GM15510 (cell line): ENCODE data around the gene FNBP1L.

Experiments used
- POLR2A ChIP-seq: IDR thresholded peaks from 3 replicates; pipeline ENCODE4 v1.6.1; 2011; ENCODE audit warnings: borderline replicate concordance; ENCODE audit not compliant: insufficient read length; ENCODE audit errors: extremely low read depth

FNBP1L gene

GRCh38 chr1:93567255-93567918 lies 119.5 kb downstream of the FNBP1L start:
- TF ChIP-seq POLR2A = no peak

GRCh38 chr1:93569489-93569888 lies 121.6 kb downstream of the FNBP1L start:
- TF ChIP-seq POLR2A = no peak

GRCh38 chr1:93571623-93572310 lies 123.8 kb downstream of the FNBP1L start:
- TF ChIP-seq POLR2A = no peak

DNA sequence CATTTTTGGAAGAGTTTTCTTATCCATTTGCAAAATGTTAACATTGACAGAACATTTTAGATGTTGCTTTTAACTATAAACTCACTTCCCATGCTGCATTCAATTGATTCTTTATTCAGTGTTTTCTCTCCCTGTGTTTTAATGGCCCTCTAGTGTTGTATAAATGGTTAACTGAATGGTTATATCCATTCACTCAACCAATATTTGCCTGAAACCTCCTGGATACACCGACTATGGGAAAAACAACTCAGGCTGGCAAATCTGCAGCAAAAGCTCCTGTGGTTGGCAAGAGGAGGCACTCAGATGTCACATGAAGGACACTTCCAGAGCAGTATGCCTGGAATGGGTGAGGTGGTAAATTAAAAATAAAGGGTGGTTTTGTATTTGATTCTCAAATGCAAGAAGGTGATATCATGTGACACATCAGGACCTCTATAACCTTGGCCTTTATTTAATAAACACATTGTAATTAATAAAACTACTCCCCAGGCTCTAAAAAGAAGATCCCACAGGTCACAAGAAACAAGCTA lies 126.1 kb downstream of the FNBP1L start:
- no peak for TF ChIP-seq POLR2A

- no peak for TF ChIP-seq POLR2A
Measured at GRCh38 chr1:93574511-93574910, 126.6 kb downstream of the FNBP1L start.

DNA sequence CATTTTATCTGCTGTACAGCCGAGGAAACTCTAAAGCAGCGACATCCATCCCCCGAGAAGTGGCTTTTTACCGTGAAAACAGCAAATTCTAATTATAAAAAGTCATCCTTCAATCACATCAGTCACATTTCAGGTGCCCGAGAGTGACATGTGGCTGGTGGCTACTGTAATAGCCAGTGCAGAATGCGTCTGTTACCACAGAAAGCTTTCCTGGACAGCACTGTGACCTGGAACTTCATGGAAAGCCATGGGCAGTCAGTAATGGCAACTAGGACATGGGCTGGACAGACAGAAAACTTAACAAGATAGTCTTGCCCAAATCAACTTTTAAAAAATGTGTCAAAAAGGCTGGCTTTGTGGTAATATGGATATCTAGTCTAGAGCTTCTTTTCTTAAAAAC lies 127.1 kb downstream of the FNBP1L start:
- no peak for TF ChIP-seq POLR2A

GRCh38 chr1:93575621-93576284 lies 127.8 kb downstream of the FNBP1L start:
- TF ChIP-seq POLR2A = no peak

DNA sequence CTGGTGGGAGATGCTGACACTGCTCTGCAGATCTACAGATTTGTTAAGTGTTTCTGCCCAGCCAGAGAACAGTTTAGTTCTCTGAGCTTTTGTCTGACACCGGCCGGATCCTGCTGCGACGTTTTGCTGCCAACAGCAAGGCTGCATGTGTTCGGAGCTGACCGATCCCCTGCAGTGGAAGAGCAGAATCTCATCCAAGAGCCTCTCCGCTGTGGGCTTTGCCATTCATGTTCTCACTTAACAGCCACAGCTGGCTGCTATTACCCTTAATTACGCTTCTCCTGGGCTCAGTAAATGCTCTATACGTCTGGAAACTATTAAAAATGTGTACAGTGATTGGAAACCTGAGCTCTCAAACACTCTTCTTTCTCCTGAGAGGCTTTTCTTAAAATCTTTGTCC lies 128.4 kb downstream of the FNBP1L start:
- no peak for TF ChIP-seq POLR2A

DNA sequence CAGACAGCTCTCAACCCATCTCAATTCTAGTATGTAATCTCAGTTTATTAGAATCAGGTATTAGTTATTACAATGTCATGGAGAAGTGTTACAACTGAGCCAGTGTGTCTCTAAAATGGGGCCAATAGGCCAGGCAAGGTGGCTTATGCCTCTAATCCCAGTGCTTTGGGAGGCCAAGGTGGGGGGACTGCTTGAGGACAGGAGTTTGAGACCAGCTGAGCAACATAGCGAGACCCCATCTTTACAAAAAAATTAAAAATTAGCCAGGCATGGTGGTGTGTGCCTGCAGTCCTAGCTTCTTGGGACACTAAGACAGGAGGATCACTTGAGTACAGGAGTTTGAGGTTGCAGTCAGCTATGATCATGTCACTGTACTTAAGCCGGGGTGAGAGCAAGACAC lies 128.8 kb downstream of the FNBP1L start:
- no peak for TF ChIP-seq POLR2A

DNA sequence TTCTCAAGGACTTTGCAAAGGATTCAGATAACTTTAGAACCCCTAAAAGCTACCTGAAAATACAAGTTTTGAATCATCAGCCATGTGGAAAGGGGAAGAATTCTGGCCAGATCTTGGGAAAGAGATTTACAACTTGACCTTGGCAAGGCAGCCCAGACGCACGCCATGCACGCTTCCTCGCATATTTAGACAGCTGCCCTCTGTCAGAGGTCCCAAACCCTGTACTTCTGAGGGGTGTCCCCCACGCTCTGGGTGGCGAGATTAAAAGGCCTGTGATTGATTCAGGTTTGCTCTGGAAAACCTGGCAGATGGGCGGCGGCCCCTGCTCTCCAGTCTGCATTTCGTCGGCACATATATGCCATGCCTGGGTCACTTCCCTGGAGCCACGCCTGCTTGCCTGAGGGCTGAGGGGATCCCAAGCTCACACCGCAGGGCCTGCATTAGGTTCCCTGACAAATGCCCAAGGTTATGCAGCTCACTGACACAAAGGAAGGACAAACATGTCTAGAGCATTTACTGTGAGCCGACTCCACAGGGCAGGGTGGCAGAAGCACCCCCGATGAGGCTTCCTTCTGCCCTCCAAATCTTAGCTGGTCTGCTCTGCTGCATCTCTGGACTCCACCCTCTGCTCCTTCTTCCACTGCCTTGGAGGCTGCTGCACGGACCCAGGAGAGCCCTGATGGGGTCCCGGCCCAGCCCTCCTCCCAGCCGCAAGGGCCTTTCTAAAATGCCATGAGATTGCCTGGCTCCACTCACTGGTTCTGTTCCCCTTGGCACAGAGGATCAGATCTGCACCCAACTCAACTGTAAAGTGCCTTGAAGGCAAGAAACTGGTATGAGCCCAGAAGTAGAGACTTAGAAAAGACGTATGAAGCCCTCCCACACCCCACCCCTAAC lies 129.9 kb downstream of the FNBP1L start:
- TF ChIP-seq POLR2A = no peak

- no peak for TF ChIP-seq POLR2A
Measured at GRCh38 chr1:93578433-93578830, 130.5 kb downstream of the FNBP1L start.

DNA sequence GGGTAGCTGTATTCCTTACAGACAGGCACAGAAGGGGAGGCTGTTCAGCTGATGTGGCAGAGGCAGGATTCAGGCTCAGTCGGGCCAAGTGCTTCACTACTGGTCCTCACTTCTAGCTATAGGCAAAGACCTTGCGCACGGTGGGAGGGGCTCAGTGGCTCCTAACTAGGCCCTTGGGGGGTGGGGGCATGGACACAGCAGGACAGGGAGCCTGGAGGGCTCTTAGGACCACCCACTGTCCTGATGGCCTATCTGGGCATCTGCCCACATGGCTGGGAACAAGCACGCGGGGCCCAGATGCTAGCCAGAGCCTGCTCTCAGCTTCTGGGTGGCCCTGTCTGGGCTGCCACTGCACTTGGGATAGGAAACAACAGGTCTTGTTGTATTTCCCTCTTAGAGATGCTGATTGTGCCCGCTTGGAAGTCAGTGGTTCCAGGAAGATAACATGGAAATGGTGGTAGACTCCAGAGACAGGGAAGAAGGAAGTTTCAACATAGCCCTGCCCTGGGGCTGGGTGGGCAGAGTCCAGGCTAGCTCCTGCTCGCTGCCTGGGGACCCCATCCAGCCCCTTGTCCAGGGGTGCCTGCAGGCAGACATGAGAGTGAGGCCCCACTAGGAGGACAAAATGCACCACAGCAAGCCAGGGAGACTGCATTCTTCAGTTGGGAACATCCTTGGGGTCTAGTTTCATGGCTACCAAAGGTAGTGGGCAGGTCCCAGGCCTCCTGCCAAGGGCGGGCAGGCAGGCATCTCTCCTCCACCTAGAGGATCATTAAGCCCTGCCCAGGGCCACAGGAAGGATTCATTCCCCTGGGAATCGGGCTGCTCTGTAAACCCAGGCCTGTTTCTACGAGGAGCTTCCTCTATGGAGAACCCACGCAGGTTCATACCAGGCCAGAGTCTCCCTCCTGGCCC lies 131.2 kb downstream of the FNBP1L start:
- TF ChIP-seq POLR2A = no peak

GRCh38 chr1:93579891-93580290 lies 132.0 kb downstream of the FNBP1L start:
- no peak for TF ChIP-seq POLR2A
